Mesodermal cell (in vitro differentiated cells): Measurements from ENCODE around the gene RPUSD3. TPM values are rescaled to one million over a fixed set of nuclear protein-coding genes. Genes with fewer than 3 reads are reported as not detected.

Experiments used
- H3K27ac ChIP-seq: 2 replicates; pipeline ENCODE4 v1.7.0; 2013; ENCODE audit warnings: mild to moderate bottlenecking, low read depth, low read length, moderate library complexity; ENCODE audit not compliant: severe bottlenecking
- H3K36me3 ChIP-seq: 2 replicates; pipeline ENCODE4 v1.7.1; 2013; ENCODE audit warnings: mild to moderate bottlenecking, low read length, moderate library complexity; ENCODE audit not compliant: control insufficient read depth, insufficient read depth
- H3K4me1 ChIP-seq: one replicate; pipeline ENCODE4 v1.7.1; 2013; ENCODE audit warnings: mild to moderate bottlenecking, low read length; ENCODE audit not compliant: insufficient read depth, control insufficient read depth, poor library complexity, severe bottlenecking
- H3K4me3 ChIP-seq: 2 replicates; pipeline ENCODE4 v1.7.0; 2013; ENCODE audit warnings: low read length, control low read depth, mild to moderate bottlenecking; ENCODE audit not compliant: insufficient read depth, poor library complexity, severe bottlenecking; ENCODE audit errors: extremely low read depth
- H3K9me3 ChIP-seq: 2 replicates; pipeline ENCODE4 v1.7.1; 2013; ENCODE audit warnings: mild to moderate bottlenecking, low read length, moderate library complexity; ENCODE audit not compliant: control insufficient read depth
- WGBS, 2 experiments: methylation state at CpG; one replicate each; pipeline ENCODE4 v1.1.5; 2013; ENCODE audit warnings: missing lambda C conversion rate in 2 of 2; ENCODE audit not compliant: insufficient coverage in 2 of 2; 5-methylcytosine and 5-hydroxymethylcytosine counted together
- polyA plus RNA-seq, 2 experiments: library from polyadenylated mRNA; stranded (reverse); fragments of 50-300 nt; gene quantifications; one replicate each; pipeline ENCODE4 v1.2.3, GENCODE V29; 2013

RPUSD3 gene, protein sequence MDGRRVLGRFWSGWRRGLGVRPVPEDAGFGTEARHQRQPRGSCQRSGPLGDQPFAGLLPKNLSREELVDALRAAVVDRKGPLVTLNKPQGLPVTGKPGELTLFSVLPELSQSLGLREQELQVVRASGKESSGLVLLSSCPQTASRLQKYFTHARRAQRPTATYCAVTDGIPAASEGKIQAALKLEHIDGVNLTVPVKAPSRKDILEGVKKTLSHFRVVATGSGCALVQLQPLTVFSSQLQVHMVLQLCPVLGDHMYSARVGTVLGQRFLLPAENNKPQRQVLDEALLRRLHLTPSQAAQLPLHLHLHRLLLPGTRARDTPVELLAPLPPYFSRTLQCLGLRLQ
- polyA plus RNA-seq (2013, experiment 1 of 2) = 64.8 TPM
- polyA plus RNA-seq (2013, experiment 2 of 2) = 52.7 TPM

DNA sequence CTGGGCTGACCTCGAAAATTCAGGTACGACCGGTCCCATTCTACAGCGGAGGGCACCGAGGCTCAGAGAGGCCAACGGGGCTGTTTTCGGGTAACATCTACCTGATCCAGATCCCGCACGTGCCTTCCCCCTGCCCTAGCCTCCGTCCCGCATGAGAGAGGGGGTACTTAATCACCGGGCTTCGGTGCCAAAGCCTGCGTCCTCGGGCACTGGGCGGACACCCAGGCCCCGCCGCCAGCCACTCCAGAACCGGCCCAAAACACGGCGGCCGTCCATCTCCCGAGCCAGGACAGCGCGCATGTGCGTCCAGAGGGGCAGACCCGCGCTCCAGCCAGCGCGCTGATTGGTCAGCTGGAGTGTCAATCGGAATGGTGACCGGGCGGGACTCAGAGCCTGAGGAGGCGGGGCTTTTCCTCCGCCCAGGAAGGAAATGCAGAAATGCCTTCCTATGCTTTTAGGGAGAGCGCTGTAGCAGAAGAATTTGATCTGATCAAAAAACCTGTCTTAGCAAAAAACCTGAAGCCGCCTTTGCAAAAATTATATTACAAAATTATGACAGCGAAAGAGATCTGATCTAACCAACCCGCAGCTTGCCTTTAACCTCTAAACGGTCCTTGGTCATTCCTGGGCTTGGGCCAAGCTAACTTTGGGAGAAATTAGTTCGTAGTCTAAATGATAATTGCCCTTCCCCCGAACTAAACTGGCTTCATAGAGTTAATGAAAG is at the start of gene RPUSD3:
Gene RPUSD3 (minus strand): TSS at position 294 of the 724 bp plus-strand sequence. CDS start 18 bp downstream, at position 276.
- WGBS, 2 experiments = 3 to 5% methylated on average over 34 of the region's 42 CpGs
- H3K9me3 ChIP-seq = no peaks in the 10 kb centered on the region
- H3K27ac ChIP-seq = no peak within 1 kb of the TSS
- H3K4me1 ChIP-seq = peaks cover 3% of the 10 kb centered on the region
- peaks cover 33% of the 10 kb centered on the region for H3K36me3 ChIP-seq
- H3K4me3 ChIP-seq = peak within 1 kb of the TSS; percentile 64

DNA sequence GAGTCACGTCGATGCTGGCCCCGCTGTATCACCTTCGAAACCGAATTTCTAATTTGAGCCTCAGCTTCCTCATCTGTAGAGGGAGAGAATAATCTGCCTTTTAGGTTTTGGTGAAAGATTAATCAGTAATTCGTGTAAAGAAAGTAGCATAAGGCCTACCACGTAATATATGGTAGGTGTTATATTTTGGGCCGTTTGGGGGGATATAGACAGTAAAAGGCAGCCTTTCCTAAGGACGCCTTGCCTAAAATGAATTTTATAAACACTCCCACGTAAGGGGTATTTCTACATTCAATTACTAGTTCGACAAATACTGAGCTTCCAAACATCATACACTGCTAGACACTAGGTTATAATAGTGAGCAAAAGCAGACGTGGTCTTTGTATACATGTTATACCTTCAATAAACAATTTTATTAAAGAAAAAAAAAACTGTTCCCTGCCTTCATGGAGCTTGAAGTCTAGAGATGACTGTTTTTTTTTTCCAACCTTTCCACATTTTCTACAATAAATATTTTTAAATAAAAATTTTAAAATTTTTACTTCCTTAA is 47.3 kb upstream of the RPUSD3 start:
- WGBS, 2 experiments = 0 to 8% methylated on average over 2 to 7 of the region's 12 CpGs

DNA sequence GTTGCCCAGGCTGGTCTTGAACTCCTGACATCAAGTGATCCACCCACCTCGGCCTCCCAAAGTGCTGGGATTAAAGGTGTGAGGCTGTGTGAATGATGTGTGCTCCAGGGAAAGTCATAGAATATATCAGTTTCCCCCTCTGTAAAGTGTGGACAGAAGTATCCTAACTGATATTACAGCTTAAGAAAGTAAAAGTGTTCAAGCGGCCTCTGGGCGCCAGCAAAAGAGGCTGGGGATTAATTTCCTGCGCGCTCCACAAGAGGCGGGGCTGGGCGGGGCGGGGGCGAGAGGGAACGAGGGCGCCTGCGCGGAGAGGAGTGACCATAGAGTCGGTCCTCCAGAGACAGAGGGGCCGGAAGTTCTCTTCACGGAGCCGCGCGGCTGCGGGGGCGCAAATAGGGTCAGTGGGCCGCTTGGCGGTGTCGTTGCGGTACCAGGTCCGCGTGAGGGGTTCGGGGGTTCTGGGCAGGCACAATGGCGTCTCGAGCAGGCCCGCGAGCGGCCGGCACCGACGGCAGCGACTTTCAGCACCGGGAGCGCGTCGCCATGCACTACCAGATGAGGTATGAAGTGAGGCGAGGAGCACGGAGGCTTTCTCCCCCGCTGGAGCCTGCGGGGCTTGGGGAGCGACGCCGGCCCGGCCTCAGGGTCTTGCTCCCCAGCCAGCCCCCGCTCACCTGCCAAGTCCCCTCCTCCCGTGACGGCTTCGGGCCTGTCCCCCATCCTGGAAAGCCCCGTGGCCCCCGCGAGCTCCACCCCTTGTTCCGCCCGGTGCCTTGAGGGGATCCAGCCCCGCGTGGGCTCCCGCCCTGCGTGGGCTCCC is 46.7 kb upstream of the RPUSD3 start, which contains the start of gene JAGN1:
Gene JAGN1 (plus strand): TSS at position 362 of the 823 bp plus-strand sequence. CDS start 113 bp downstream, at position 475.
- 1 to 2% methylated on average over 35 to 53 of the region's 62 CpGs for WGBS, 2 experiments
- Histone ChIP-seq H3K36me3 (peaks cover 34% of the 10 kb centered on the region), H3K4me1 (no peaks in the 10 kb centered on the region), H3K9me3 (no peaks in the 10 kb centered on the region), H3K4me3 (peak within 1 kb of the TSS; percentile 100), H3K27ac (peak within 1 kb of the TSS; percentile 73)

More for the DNA sequence above, 47.3 kb upstream of the RPUSD3 start:
- H3K9me3 ChIP-seq = no peaks in the 10 kb centered on the region
- H3K4me3 ChIP-seq = peak overlapping the region; percentile 100
- H3K4me1 ChIP-seq = no peaks in the 10 kb centered on the region
- H3K27ac ChIP-seq = peak overlapping the region; percentile 73
- peaks cover 36% of the 10 kb centered on the region for H3K36me3 ChIP-seq

DNA sequence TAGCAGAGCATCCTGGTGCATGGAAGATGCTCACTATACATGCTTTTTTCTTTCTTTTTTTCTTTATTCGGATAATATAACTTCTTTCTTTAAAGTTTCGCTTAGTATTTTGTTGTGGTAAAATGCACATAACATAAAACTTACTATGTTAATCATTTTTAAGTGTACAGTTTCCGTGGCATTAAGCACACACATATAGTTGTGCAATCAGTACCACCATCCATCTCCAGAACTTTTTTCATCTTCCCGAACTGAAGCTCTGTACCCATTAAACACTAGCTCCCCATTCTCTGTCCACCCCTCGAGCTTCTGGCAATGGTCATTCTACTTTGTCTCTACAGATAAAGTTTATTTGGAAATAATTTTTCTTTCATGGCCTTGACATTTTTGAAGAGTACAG is 45.6 kb upstream of the RPUSD3 start:
- H3K4me3 ChIP-seq = no peak overlapping the region
- H3K36me3 ChIP-seq = peaks cover 29% of the 10 kb centered on the region
- no peaks in the 10 kb centered on the region for H3K4me1 ChIP-seq
- WGBS, 2 experiments = 85 to 94% methylated on average over 2 of the region's 5 CpGs
- no peak overlapping the region for H3K27ac ChIP-seq
- no peaks in the 10 kb centered on the region for H3K9me3 ChIP-seq

DNA sequence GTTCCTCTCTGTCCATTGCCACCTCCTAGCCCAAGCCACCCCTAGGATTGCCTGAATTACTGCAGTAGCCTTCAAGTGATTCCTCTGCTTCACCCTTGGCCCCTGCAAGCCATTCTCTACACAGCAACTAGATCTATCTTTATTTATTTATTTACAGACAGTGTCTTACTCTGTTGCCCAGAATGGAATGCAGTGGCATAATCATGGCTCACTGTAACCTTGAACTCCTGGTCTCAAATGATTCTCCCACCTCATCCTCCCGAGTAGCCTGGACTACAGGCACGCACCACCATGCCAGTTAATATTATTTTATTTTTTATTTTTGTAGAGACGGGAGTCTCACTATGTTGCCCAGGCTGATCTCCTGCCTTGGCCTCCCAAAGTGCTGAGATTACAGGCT is 44.7 kb upstream of the RPUSD3 start:
- Histone ChIP-seq H3K27ac (no peak overlapping the region), H3K9me3 (no peaks in the 10 kb centered on the region), H3K36me3 (peaks cover 20% of the 10 kb centered on the region), H3K4me1 (no peaks in the 10 kb centered on the region), H3K4me3 (no peak overlapping the region)
- WGBS, 2 experiments = 83 to 100% methylated on average over 1 of the region's 3 CpGs

DNA sequence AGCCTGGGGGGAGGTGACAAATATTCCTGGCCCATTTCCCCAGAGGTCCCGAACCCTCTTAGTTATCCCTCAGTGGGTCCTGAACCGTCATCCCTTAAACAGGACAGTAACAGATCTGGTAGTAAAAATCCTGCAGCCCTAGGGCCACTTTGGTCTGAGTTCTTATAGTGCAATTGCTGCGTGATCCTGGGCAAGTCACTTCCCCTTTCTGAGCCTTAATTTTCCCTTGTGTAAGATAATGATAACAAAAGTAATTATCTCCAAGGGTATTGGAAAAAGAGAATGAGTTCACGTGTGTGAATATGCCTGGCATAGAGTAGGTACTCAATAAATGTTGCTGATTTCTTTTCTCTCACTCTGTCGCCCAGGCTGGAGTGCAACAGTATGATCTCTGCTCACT is 43.7 kb upstream of the RPUSD3 start:
- 96 to 100% methylated on average over 2 to 4 of the region's 5 CpGs for WGBS, 2 experiments

DNA sequence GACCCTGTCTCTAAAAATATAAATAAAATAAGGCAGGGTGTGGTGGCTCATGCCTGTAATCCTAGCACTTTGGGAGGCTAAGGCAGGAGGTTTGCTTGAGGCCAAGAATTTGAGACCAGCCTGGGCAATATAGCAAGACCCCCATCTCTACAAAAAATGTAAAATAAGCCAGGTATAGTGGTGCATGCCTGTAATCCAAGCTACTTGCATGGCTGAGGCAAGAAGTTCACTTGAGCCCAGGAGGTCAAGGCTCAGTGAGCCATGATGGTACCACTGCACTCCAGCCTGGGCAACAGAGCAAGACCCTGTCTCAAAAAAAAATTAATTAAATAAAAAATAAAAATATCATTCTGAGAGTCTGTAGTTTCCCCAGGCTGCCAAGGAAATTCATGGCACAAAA is 42.5 kb upstream of the RPUSD3 start:
- Histone ChIP-seq H3K36me3 (no peaks in the 10 kb centered on the region), H3K27ac (no peak overlapping the region), H3K4me1 (peaks cover 2% of the 10 kb centered on the region), H3K9me3 (no peaks in the 10 kb centered on the region), H3K4me3 (no peak overlapping the region)

More for the DNA sequence above, 43.7 kb upstream of the RPUSD3 start:
- no peak overlapping the region for H3K27ac ChIP-seq
- no peak overlapping the region for H3K4me3 ChIP-seq
- H3K36me3 ChIP-seq = peaks cover 9% of the 10 kb centered on the region
- no peaks in the 10 kb centered on the region for H3K9me3 ChIP-seq
- peaks cover 2% of the 10 kb centered on the region for H3K4me1 ChIP-seq

DNA sequence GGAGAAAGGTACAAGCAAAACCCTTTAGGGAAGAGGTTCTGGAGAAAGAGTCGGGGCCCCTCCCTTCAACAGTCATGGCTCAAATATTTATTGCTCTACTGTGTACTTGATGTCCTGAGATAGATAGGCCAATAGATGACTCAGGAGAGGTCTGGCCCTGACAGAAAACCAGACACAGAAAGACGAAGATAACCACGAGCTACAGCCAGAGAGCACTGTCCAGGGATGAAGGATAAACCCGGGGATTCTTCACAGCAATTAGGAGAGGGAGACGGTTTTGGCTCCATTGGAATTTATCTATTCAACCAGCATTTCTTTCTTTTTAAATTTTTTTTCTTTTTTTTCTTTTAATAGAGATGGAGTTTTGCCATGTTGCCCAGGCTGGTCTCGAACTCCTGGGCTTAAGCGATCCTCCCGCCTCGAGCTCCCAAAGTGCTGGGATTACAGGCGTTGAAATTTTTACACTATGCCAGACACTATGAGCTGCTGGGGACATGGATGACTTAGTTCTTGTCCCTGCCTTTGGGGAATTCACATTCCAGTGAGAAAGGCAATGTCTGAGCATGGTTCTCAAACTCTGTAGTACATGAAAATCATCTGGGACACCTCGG is 40.9 kb upstream of the RPUSD3 start:
- no peaks in the 10 kb centered on the region for H3K9me3 ChIP-seq
- no peaks in the 10 kb centered on the region for H3K36me3 ChIP-seq
- H3K27ac ChIP-seq = peak overlapping the region; percentile 98
- H3K4me3 ChIP-seq = no peak overlapping the region
- 43 to 55% methylated on average over 3 to 4 of the region's 11 CpGs for WGBS, 2 experiments
- peaks cover 2% of the 10 kb centered on the region for H3K4me1 ChIP-seq

DNA sequence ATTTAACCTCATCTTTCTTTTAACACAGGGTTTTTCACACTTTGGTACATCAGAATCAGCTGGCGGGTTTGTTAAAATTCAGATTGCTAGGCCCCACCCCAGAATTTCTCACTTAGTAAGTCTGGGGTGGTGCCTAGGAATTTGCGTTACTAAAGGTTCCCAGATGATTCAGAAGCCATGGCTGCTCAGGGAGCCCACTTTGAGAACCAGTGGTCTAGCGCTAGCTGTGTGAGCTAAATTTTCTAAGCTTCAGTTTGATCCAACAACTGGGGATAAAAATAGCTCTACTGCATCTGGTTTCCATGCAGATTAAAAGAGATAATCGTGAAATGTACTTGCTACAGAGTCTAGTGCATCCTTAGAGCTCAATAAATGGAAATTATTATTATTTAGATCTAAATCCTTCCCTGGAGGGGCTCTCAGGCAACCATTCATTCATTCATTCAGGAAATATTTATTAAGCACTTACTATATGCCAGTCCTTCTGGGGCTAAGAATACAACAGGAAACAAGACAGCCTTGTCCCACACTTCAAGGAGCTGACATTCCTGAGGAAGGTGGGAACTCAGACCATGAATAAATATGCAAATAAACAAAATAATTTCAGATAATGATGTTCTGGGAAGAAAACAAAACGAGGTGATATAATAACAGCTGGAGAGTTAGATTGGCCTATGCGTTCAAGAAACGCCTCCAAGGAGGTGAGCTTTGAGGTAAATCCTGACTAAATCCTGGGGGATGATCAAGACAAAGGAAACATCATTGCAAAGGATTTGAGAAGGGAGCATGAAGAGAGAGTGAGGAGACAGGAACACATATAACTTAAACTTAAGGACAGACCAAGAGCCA is 40.1 kb upstream of the RPUSD3 start:
- H3K4me3 ChIP-seq = no peak overlapping the region
- no peaks in the 10 kb centered on the region for H3K9me3 ChIP-seq
- peak overlapping the region; percentile 98 for H3K27ac ChIP-seq
- WGBS, 2 experiments = 87% methylated on average over 5 to 6 of the region's 7 CpGs
- peaks cover 2% of the 10 kb centered on the region for H3K4me1 ChIP-seq
- no peaks in the 10 kb centered on the region for H3K36me3 ChIP-seq
